Erythroblast (primary cell): ENCODE measurements around the gene BDKRB1.
A peak's percentile ranks its signal among the peaks of the same experiment; 100 is the strongest.

Experiments used
- DNase-seq, 2 experiments: peaks; one replicate each; lab custom pipeline; 2025; lab: John Stamatoyannopoulos, UW
- GATA1 ChIP-seq: IDR thresholded peaks from 2 replicates; pipeline ENCODE4 v1.6.1; 2011; ENCODE audit warnings: low read depth, mild to moderate bottlenecking, control low read depth, low read length, moderate library complexity
- POLR2A ChIP-seq: IDR thresholded peaks from 2 replicates; pipeline ENCODE4 v1.6.1; 2011; ENCODE audit warnings: mild to moderate bottlenecking, low read length

The BDKRB1 gene

DNA sequence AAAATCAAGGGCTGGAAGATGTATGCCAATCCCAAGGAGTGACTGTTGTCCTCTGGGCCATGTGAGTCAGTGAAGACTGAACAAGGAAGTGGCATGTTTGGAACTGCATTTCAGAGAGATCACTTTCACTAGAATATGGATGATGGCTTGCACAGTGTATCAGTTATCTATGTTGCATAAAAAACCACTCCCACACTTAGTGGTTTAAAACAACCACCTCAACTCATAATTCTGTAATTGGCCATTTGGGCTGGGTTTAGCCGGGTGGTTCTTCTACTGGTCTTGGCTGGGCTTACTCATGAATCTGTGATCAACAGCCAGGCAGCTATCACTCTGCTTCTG, 15.4 kb downstream of the BDKRB1 start:
- no peak for DNase-seq
- TF ChIP-seq POLR2A (no peak), GATA1 (no peak)

DNA sequence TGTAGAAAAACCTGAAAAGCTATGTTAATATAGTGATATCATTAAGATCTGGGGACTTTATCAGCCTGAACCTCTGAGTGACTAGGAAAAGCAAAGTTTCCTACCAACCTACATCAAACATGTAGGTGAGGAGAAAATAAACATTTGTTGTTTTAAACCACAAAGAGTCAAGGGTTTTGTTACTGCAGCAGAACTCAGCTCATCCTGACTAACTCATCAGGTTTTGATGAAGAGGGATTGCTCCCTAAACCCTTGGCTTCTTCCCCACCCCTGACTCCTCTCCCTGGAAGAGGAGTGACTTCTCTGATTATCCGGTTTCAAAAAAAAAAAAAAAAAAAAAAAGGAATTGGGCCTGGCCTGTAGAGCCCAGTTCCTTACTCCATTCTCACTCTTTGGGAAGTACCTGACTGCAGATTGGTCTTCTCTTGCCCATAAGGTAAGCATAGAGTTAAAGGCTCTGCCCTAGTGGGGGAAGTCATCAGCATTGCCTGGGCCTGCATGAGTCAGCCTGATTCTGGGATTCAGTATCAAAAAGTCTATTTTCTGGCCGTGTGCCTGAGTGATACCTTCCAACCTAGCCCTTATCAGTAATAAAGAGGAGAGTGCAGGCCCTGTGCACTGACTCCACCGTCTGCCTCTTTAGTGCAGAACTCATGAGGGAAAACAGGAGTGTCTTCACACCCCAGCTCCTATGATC, 16.9 kb downstream of the BDKRB1 start:
- peak; percentile 18 to 31 for DNase-seq

GRCh38 chr14:96273629-96274028, 17.6 kb downstream of the BDKRB1 start:
- TF ChIP-seq POLR2A: no peak
- no peak for TF ChIP-seq GATA1
- DNase-seq: no peak

More for the DNA sequence above, 16.9 kb downstream of the BDKRB1 start:
- TF ChIP-seq POLR2A (no peak), GATA1 (no peak)

- TF ChIP-seq POLR2A: no peak
- no peak for TF ChIP-seq GATA1
- DNase-seq: no peak
These were observed 18.1 kb downstream of the BDKRB1 start for GRCh38 chr14:96274122-96274521.

GRCh38 chr14:96274543-96274942, 18.5 kb downstream of the BDKRB1 start:
- no peak for TF ChIP-seq POLR2A
- TF ChIP-seq GATA1: no peak
- DNase-seq: no peak

DNA sequence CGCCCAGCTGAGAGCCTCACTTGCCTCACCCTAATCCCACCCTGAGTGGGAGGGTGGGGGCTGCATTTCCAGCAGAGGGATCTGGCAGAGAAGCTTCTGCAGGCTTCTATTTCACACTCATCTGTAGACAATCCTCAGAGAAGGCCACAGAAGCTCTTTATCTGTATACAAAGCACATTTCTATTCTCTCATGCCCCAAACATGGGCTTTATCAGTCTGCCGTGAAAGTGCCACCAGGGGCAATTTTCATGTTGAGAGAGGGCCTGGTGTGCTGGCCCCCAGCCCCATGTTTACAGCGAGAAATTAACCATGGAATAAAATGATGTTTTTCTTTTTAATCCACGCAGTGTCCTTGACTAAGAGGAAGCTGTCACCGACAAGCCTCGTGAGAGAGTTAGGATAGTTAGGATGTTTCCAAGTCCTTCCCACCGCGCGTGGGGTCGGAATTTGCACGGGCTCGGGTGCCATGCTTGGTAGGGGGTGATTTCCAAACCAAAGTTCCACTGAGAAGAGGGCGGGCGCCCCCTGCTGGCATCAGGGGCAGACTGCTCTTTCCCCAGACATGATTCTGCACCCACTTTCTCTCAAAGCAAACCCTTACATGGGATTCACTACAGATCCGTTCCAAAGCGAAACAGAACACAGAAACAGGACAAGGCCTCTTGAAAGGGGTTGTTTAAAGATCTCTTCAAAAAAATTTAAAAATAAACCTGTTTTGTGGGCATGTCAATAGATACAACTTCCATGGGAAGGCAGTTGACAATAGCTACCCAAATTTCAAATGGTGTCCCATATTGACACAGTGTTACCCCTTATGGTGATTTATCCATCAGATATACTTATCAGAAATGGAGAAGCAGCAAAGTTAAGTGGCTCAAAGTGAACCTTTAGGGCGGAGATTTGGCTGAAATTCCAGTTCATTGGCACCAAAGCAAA, 19.4 kb downstream of the BDKRB1 start:
- peak; percentile 62 to 78 for DNase-seq
- no peak for TF ChIP-seq POLR2A
- TF ChIP-seq GATA1: no peak

GRCh38 chr14:96277890-96278289, 21.9 kb downstream of the BDKRB1 start:
- no peak for DNase-seq
- TF ChIP-seq POLR2A: no peak
- no peak for TF ChIP-seq GATA1

DNA sequence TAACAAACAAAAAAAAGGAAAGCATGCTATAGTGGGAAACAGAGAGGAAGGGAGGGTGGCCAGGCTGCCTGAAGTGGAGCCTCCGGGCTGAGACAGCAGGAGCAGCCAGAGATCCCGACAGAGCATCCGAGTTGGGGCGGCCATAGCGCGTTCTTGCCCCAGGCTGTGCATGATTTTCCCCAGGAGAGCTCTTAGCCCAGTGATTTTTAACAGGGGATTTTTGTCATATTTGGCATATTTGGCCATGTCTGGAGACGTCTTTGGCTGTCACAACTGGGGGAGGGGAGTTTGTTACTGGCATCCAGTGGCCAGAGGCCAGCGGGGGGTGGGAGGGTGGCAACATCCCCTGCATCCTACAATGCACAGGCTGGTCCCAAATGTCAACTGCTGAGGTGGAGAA, 23.6 kb downstream of the BDKRB1 start:
- DNase-seq: no peak

DNA sequence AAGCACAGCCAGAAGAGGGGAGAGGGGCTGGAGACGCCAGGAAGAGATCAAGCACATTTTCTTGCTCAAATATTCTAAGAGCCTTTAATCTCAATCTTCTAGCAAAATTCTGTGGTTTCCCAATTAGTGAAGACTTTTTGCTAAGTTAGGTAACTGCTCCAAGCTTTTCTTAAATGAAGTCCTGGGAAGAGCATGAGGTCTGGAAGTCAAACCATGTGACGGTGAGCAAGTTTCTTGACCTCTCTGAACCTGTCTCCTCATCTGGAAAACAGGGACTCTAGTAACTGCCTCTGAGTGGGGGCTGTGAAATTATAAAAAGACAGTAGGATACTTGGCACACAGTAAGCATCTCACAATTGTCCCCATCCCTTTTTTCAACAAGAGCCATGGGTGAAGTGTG, 24.1 kb downstream of the BDKRB1 start:
- DNase-seq: no peak
- TF ChIP-seq POLR2A (no peak), GATA1 (no peak)

More for the DNA sequence above, 23.6 kb downstream of the BDKRB1 start:
- TF ChIP-seq GATA1: no peak
- no peak for TF ChIP-seq POLR2A

DNA sequence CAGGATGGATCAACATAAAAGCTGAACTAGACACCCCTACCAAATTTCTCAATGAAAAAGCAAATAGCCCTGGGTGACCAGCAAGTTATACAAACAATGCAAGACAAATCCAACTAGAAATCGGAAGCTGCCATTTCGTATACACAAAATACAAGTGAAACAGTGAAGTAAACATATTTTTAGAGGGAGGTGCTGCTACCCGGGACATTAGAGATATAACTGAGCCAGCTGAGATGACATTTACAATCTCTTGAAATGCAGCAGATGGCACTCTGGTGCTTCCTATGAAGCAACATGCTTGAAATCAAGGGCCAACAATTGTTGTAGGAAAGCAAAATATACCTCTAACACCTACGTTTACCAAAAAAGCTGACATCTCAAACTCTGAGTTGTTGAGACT, 25.5 kb downstream of the BDKRB1 start:
- no peak for TF ChIP-seq GATA1
- peak; percentile 66 to 69 for DNase-seq

DNA sequence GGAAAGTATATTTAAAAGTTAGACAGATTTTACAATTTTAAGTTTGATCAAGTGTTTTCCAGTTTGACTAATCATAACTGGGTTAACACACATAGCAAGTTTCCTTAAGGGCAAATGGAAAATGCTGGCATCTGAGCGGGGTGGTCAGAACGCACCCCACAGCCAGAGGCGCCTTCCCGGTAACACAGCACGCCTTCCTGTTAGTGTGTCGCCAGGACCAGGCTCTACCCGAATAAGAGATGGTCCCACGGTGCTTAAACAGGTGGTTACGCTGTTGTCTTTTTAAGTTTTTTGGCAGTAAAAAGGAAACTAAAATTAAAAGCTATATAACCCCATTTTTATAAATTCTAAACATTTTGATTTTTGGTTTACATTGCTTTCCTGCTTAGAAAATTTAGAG, 28.0 kb downstream of the BDKRB1 start:
- no peak for DNase-seq
- no peak for TF ChIP-seq POLR2A
- no peak for TF ChIP-seq GATA1

DNA sequence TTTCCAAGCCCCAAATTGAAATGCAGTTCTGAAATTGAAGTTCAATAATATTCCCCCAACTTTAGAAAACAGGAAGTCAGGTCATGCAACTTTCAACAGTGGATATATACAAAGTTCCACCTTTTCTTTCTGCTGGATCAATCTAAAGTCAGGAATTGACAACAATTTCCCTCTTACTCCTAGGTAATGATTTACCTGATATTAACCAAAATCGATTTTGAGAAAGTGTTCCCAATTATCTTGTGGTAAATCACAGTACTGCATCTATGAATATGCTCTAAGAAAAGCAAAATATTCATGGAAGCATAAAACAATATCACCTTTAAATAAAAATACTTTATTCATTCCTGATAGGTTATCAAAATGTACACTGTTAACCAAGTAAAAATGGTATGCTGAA, 28.4 kb downstream of the BDKRB1 start:
- TF ChIP-seq GATA1 (no peak), POLR2A (no peak)
- no peak for DNase-seq

- TF ChIP-seq GATA1: no peak
- TF ChIP-seq POLR2A: no peak
- no peak for DNase-seq
These were observed 29.7 kb downstream of the BDKRB1 start for GRCh38 chr14:96285667-96286066.

DNA sequence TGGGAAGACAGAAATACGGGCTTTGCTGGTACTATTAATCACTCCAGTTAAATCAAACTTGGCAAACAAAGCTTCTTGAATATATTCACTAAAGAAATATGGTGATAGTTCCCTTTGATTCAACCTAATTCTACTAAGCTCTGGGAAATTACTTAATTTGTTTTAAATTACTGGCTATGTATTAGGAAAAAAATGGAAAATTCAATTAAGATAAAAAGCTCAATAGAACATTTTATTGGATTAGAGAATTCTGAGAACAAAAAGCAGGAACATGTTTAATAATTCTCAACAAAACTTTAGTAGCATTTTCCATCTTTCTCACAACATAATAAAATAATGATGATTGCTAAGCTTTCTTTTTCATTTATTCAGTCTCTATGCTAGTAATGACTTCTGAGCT, 30.2 kb downstream of the BDKRB1 start:
- no peak for DNase-seq
- no peak for TF ChIP-seq GATA1
- TF ChIP-seq POLR2A: no peak
